Measurements from ENCODE around the gene SDSL.
A peak's percentile ranks its signal among the peaks of the same experiment; 100 is the strongest.

Gene SDSL

GRCh38 chr12:113422030-113422885 lies at the start of gene SDSL:
SDSL (plus strand) TSS chr12:113422380; CDS start chr12:113427983, 5,603 bp downstream.
- no peak for TF ChIP-seq CTCF (conservative IDR thresholded peaks at IDR 0.05; ENCODE audit: control insufficient read depth, insufficient read depth, low read depth, low read length)
- H3K4me3 ChIP-seq (ENCODE audit: control insufficient read depth, low read depth, low read length): peak within 1 kb of the TSS; percentile 63
- peak; percentile 83 for DNase-seq (ENCODE audit: low read depth)

- H3K4me3 ChIP-seq (ENCODE audit: control insufficient read depth, low read depth, low read length): no peak overlapping the region
- no peak for DNase-seq (ENCODE audit: low read depth)
- TF ChIP-seq CTCF (conservative IDR thresholded peaks at IDR 0.05; ENCODE audit: control insufficient read depth, insufficient read depth, low read depth, low read length): no peak
These were observed 48.7 kb upstream of the SDSL start for GRCh38 chr12:113373440-113373839.

- no peak for DNase-seq (ENCODE audit: low read depth)
- no peak for TF ChIP-seq CTCF (conservative IDR thresholded peaks at IDR 0.05; ENCODE audit: control insufficient read depth, insufficient read depth, low read depth, low read length)
- no peak overlapping the region for H3K4me3 ChIP-seq (ENCODE audit: control insufficient read depth, low read depth, low read length)
These were observed 48.2 kb upstream of the SDSL start for GRCh38 chr12:113373969-113374368.

- TF ChIP-seq CTCF (conservative IDR thresholded peaks at IDR 0.05; ENCODE audit: control insufficient read depth, insufficient read depth, low read depth, low read length): no peak
- no peak overlapping the region for H3K4me3 ChIP-seq (ENCODE audit: control insufficient read depth, low read depth, low read length)
- DNase-seq (ENCODE audit: low read depth): no peak
These were observed 47.3 kb upstream of the SDSL start for GRCh38 chr12:113374823-113375428.

GRCh38 chr12:113378291-113378690 lies 43.9 kb upstream of the SDSL start:
- no peak overlapping the region for H3K4me3 ChIP-seq (ENCODE audit: control insufficient read depth, low read depth, low read length)
- peak; percentile 7 for TF ChIP-seq CTCF (conservative IDR thresholded peaks at IDR 0.05; ENCODE audit: control insufficient read depth, insufficient read depth, low read depth, low read length)
- no peak for DNase-seq (ENCODE audit: low read depth)

- no peak for TF ChIP-seq CTCF (conservative IDR thresholded peaks at IDR 0.05; ENCODE audit: control insufficient read depth, insufficient read depth, low read depth, low read length)
- no peak overlapping the region for H3K4me3 ChIP-seq (ENCODE audit: control insufficient read depth, low read depth, low read length)
- DNase-seq (ENCODE audit: low read depth): no peak
These were observed 41.0 kb upstream of the SDSL start for GRCh38 chr12:113381220-113381619.
